ENCODE data around the gene SEMA3G. TPM values are rescaled to one million over a fixed set of nuclear protein-coding genes. Genes with fewer than 3 reads are reported as not detected.

The SEMA3G gene
- total RNA-seq, 3 donors from 2014 or later (not counting 1 experiment from before 2014, with no cell fraction given): 0.07 to 0.55 TPM; not detected in 1

DNA sequence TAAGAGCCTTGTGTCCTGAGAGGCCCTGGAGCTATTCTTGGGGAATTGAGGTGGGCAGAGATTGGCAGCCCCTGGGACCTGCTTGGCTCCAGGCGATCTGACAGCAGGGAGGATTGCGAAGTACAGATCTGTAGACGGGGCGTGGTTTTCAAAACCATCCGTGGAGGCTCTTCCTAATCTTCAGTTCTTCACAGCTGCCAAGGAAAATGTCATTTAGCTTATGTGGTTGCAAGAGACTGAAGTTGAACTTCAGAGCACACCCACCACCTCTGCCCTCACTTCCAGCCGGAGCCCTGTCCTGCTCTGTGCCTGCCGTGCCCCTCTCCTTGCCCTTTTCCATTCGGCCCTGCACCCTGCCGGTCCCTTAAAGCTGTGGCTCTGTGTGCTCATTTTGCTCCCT, 23.4 kb upstream of the SEMA3G start:
- Histone ChIP-seq H3K36me3 (ENCODE audit: control insufficient read depth, insufficient read depth, low read length) (peaks cover 35% of the 10 kb centered on the region), H3K9me3 (ENCODE audit: control insufficient read depth, insufficient read depth, low read length) (no peaks in the 10 kb centered on the region), H3K27me3 (ENCODE audit: control insufficient read depth, insufficient read depth, low read length) (no peaks in the 10 kb centered on the region), H3K27ac (ENCODE audit: low read length) (no peak overlapping the region), H3K4me1 (ENCODE audit: control insufficient read depth, insufficient read depth, low read length) (peaks cover 14% of the 10 kb centered on the region), H3K4me3 (ENCODE audit: low read length) (no peak overlapping the region)
- no peak overlapping the region for H3K4me3 Mint-ChIP-seq
- peaks cover 6 to 13% of the 10 kb centered on the region in 2 donors for H3K4me1 Mint-ChIP-seq
- WGBS (ENCODE audit: insufficient coverage): 88% methylated on average over 9 of the region's 9 CpGs
- H3K9me3 Mint-ChIP-seq: no peaks in the 10 kb centered on the region
- TF ChIP-seq, protein P1, sequence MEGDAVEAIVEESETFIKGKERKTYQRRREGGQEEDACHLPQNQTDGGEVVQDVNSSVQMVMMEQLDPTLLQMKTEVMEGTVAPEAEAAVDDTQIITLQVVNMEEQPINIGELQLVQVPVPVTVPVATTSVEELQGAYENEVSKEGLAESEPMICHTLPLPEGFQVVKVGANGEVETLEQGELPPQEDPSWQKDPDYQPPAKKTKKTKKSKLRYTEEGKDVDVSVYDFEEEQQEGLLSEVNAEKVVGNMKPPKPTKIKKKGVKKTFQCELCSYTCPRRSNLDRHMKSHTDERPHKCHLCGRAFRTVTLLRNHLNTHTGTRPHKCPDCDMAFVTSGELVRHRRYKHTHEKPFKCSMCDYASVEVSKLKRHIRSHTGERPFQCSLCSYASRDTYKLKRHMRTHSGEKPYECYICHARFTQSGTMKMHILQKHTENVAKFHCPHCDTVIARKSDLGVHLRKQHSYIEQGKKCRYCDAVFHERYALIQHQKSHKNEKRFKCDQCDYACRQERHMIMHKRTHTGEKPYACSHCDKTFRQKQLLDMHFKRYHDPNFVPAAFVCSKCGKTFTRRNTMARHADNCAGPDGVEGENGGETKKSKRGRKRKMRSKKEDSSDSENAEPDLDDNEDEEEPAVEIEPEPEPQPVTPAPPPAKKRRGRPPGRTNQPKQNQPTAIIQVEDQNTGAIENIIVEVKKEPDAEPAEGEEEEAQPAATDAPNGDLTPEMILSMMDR (IDR thresholded peaks at IDR 0.05): no peak
- intact Hi-C loops (cut with micrococcal nuclease): no loop called here
- H3K27me3 Mint-ChIP-seq (ENCODE audit: low read depth in 2 of 2): no peaks in the 10 kb centered on the region
- no peak for DNase-seq
- H3K27ac Mint-ChIP-seq: no peak overlapping the region
- ATAC-seq: no peak
- no peaks in the 10 kb centered on the region for H3K36me3 Mint-ChIP-seq

DNA sequence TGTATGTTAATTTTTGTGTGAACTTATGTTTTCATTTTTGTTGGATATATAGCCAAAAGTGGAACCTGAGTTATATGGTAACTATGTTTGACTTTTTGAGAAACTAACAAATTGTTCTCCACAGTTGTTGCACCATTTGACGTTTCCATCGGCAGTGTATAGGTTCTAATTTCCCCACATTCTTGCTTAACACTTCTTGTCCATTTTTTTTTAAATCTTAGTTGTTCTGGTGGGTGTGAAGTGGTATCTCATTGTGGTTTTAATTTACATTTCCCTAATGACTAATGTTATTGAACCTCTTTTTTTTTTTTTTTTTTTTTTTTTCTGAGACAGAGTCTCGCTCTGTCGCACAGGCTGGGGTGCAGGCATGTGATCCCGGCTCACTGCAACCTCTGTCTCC, 18.5 kb upstream of the SEMA3G start:
- DNase-seq: no peak
- TF ChIP-seq, protein P1 (IDR thresholded peaks at IDR 0.05): no peak
- Histone ChIP-seq H3K27ac (ENCODE audit: low read length) (no peak overlapping the region), H3K36me3 (ENCODE audit: control insufficient read depth, insufficient read depth, low read length) (peaks cover 15% of the 10 kb centered on the region), H3K9me3 (ENCODE audit: control insufficient read depth, insufficient read depth, low read length) (no peaks in the 10 kb centered on the region), H3K27me3 (ENCODE audit: control insufficient read depth, insufficient read depth, low read length) (no peaks in the 10 kb centered on the region), H3K4me1 (ENCODE audit: control insufficient read depth, insufficient read depth, low read length) (peaks cover 21% of the 10 kb centered on the region), H3K4me3 (ENCODE audit: low read length) (no peak overlapping the region)
- 63% methylated on average over 3 of the region's 5 CpGs for WGBS (ENCODE audit: insufficient coverage)
- Mint-ChIP-seq H3K9me3 (no peaks in the 10 kb centered on the region), H3K27ac (peak overlapping the region; percentile 68 to 70), H3K4me1 (peaks cover 18 to 20% of the 10 kb centered on the region in 2 donors), H3K27me3 (ENCODE audit: low read depth in 2 of 2) (no peaks in the 10 kb centered on the region), H3K4me3 (peak overlapping the region; percentile 13), H3K36me3 (no peaks in the 10 kb centered on the region)
- intact Hi-C loops (cut with micrococcal nuclease): no loop called here
- ATAC-seq: peak in 2 of 3 donors; percentile 27 to 41

- DNase-seq: no peak
- TF ChIP-seq, protein P1 (IDR thresholded peaks at IDR 0.05): no peak
- no peak overlapping the region for H3K27ac Mint-ChIP-seq
- no peak overlapping the region for H3K4me3 Mint-ChIP-seq
- Histone ChIP-seq H3K4me1 (ENCODE audit: control insufficient read depth, insufficient read depth, low read length) (peaks cover 33% of the 10 kb centered on the region), H3K4me3 (ENCODE audit: low read length) (no peak overlapping the region), H3K36me3 (ENCODE audit: control insufficient read depth, insufficient read depth, low read length) (peaks cover 15% of the 10 kb centered on the region), H3K27me3 (ENCODE audit: control insufficient read depth, insufficient read depth, low read length) (no peaks in the 10 kb centered on the region), H3K27ac (ENCODE audit: low read length) (no peak overlapping the region), H3K9me3 (ENCODE audit: control insufficient read depth, insufficient read depth, low read length) (no peaks in the 10 kb centered on the region)
- no peaks in the 10 kb centered on the region for H3K9me3 Mint-ChIP-seq
- H3K27me3 Mint-ChIP-seq (ENCODE audit: low read depth in 2 of 2): no peaks in the 10 kb centered on the region
- H3K36me3 Mint-ChIP-seq: no peaks in the 10 kb centered on the region
- no peak for ATAC-seq
- 96% methylated on average over 6 of the region's 6 CpGs for WGBS (ENCODE audit: insufficient coverage)
- intact Hi-C loops (cut with micrococcal nuclease): no loop called here
- peaks cover 33 to 34% of the 10 kb centered on the region in 2 donors for H3K4me1 Mint-ChIP-seq
These were observed 17.0 kb upstream of the SEMA3G start for GRCh38 chr3:52461874-52462273.
